CD14-positive monocyte (primary cell): ENCODE measurements around the gene MYO6. TPM values are rescaled to one million over a fixed set of nuclear protein-coding genes. Genes with fewer than 3 reads are reported as not detected.

Experiments used
- DNase-seq, 3 donors: peaks; one replicate each; pipeline ENCODE4 v3.0.0-alpha.2; 2011 to 2022
- H2AFZ ChIP-seq: 2 replicates; pipeline ENCODE4 v1.6.0; 2012; ENCODE audit warnings: mild to moderate bottlenecking, low read depth, low read length, inconsistent platforms; ENCODE audit not compliant: insufficient read depth, poor library complexity, severe bottlenecking
- H3K27ac ChIP-seq, 2 donors: 1 replicate in 1 of 2; 2 replicates in 1 of 2; pipeline ENCODE4 v1.5.1; 2012 to 2013; ENCODE audit warnings: low read length in 2 of 2, control low read depth in 1 of 2, inconsistent platforms in 1 of 2, low read depth in 1 of 2, mild to moderate bottlenecking in 1 of 2
- H3K27me3 ChIP-seq, 2 donors: one replicate each; pipeline versions ENCODE4 v1.6.0 to v1.6.1; 2011 to 2013; ENCODE audit warnings: low read length in 2 of 2; ENCODE audit not compliant: control insufficient read depth in 2 of 2, insufficient read depth in 2 of 2
- H3K36me3 ChIP-seq, 2 donors: replicated peaks in 1 of 2; 1 replicate in 1 of 2; 2 replicates in 1 of 2; pipeline versions ENCODE4 v1.5.1 to v1.6.1; 2012 to 2013; ENCODE audit warnings: low read length in 2 of 2, control low read depth in 1 of 2, inconsistent platforms in 1 of 2, mild to moderate bottlenecking in 1 of 2; ENCODE audit not compliant: insufficient read depth in 2 of 2, control insufficient read depth in 1 of 2
- H3K4me1 ChIP-seq, 2 donors: 1 replicate in 1 of 2; 2 replicates in 1 of 2; pipeline versions ENCODE4 v1.5.1 to v1.6.1; 2012 to 2013; ENCODE audit warnings: low read length in 2 of 2, control low read depth in 1 of 2, inconsistent platforms in 1 of 2, mild to moderate bottlenecking in 1 of 2, moderate library complexity in 1 of 2; ENCODE audit not compliant: insufficient read depth in 2 of 2, control insufficient read depth in 1 of 2
- H3K4me2 ChIP-seq: replicated peaks from 2 replicates; pipeline ENCODE3; 2012; ENCODE audit warnings: low read length, moderate library complexity, mild to moderate bottlenecking; ENCODE audit not compliant: poor library complexity, severe bottlenecking; ENCODE audit errors: extremely low read depth
- H3K4me3 ChIP-seq, 3 experiments: fragments of 200-600 bp in 1 of 3; sonication (generic) in 1 of 3; replicated peaks in 1 of 3; 1 replicate in 2 of 3; 2 replicates in 1 of 3; pipeline ENCODE4 v1.5.1; 2011 to 2013; ENCODE audit warnings: low read length in 3 of 3, mild to moderate bottlenecking in 3 of 3, control low read depth in 2 of 3, low read depth in 2 of 3, inconsistent platforms in 1 of 3, moderate library complexity in 1 of 3
- H3K79me2 ChIP-seq: 2 replicates; pipeline ENCODE4 v1.6.0; 2012; ENCODE audit warnings: mild to moderate bottlenecking, control low read depth, inconsistent platforms, low read length, moderate library complexity; ENCODE audit not compliant: insufficient read depth
- H3K9ac ChIP-seq: 2 replicates; pipeline ENCODE4 v1.6.0; 2017; ENCODE audit warnings: low read length, mild to moderate bottlenecking; ENCODE audit not compliant: insufficient read depth, poor library complexity, severe bottlenecking
- H3K9me3 ChIP-seq, 2 donors: replicated peaks in 1 of 2; 1 replicate in 1 of 2; 2 replicates in 1 of 2; pipeline versions ENCODE4 v1.5.1 to v1.6.1; 2012 to 2013; ENCODE audit warnings: low read length in 2 of 2, control low read depth in 1 of 2; ENCODE audit not compliant: control insufficient read depth in 1 of 2, insufficient read depth in 1 of 2
- H4K20me1 ChIP-seq: 2 replicates; pipeline ENCODE4 v1.6.0; 2012; ENCODE audit warnings: mild to moderate bottlenecking, low read length, control low read depth, moderate library complexity; ENCODE audit not compliant: insufficient read depth
- H3K27ac Mint-ChIP-seq, 7 donors: one replicate each; pipeline ENCODE4 v1.8.0; 2020; ENCODE audit warnings: mild to moderate bottlenecking in 7 of 7, mixed read lengths in 7 of 7, moderate library complexity in 6 of 7, inconsistent platforms in 2 of 7
- H3K27me3 Mint-ChIP-seq, 3 donors: one replicate each; pipeline ENCODE4 v1.8.0; 2021 to 2022; ENCODE audit warnings: low read depth in 3 of 3, mild to moderate bottlenecking in 3 of 3, mixed read lengths in 3 of 3, moderate library complexity in 3 of 3, inconsistent platforms in 1 of 3
- H3K36me3 Mint-ChIP-seq, 2 donors: one replicate each; pipeline ENCODE4 v1.8.0; 2020; ENCODE audit warnings: mixed read lengths in 2 of 2, inconsistent platforms in 1 of 2, mild to moderate bottlenecking in 1 of 2
- H3K4me1 Mint-ChIP-seq: one replicate; pipeline ENCODE4 v1.8.0; 2020; ENCODE audit warnings: mild to moderate bottlenecking, mixed read lengths
- H3K4me3 Mint-ChIP-seq, 2 donors: one replicate each; pipeline ENCODE4 v1.8.0; 2020; ENCODE audit warnings: mild to moderate bottlenecking in 2 of 2, mixed read lengths in 2 of 2, moderate library complexity in 1 of 2
- H3K9me3 Mint-ChIP-seq, 7 donors: one replicate each; pipeline ENCODE4 v1.8.0; 2020 to 2022; ENCODE audit warnings: mixed read lengths in 7 of 7, mild to moderate bottlenecking in 6 of 7, moderate library complexity in 6 of 7, inconsistent platforms in 2 of 7
- WGBS: methylation state at CpG from one replicate; pipeline ENCODE4 v1.1.5; 2013; ENCODE audit warnings: missing lambda C conversion rate; ENCODE audit not compliant: insufficient coverage; 5-methylcytosine and 5-hydroxymethylcytosine counted together
- intact Hi-C, 2 donors: fragments of 100-400 bp; cut with micrococcal nuclease; formaldehyde crosslinking; loops; one replicate each; pipeline versions ENCODE4 v1.15.0 to v1.15.1; 2023
- polyA plus RNA-seq, 3 donors: library from polyadenylated mRNA; depleted of rRNA in 1 of 3; unstranded in 2 of 3; stranded (reverse) in 1 of 3; fragments of 300-500 nt in 2 of 3; fragments of >200 nt in 1 of 3; fragmentation: Illumina TruSeq in 2 of 3; gene quantifications; 1 replicate in 2 of 3; 2 replicates in 1 of 3; pipeline ENCODE4 v1.2.3, GENCODE V29; 2012 to 2021
- TF ChIP-seq, protein P1 (sequence below): fragments of 200-600 bp; IDR thresholded peaks from one replicate; pipeline ENCODE4 v1.8.0; 2022; ENCODE audit warnings: antibody characterized with exemption, mild to moderate bottlenecking

The MYO6 gene
- polyA plus RNA-seq, 3 donors = not detected

DNA sequence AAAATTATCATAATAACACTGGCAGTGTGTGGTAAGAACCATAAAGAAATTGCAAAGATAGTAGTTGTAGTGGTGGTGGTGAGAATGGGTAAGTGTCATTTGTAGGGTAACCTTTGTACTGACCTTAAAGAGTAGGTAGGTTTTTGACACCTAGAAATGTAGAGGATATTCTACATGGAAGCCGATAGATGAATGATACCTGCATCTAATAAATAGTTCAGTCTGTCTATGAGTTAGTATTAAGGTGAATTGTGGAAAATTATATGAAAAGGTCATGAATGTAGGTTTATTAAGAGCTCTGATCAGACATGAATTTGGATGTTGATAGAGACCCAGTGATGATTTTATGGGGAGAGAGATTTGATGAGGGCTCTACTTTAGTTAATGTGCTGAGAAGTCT lies 78.1 kb downstream of the MYO6 start:
- TF ChIP-seq, protein P1, sequence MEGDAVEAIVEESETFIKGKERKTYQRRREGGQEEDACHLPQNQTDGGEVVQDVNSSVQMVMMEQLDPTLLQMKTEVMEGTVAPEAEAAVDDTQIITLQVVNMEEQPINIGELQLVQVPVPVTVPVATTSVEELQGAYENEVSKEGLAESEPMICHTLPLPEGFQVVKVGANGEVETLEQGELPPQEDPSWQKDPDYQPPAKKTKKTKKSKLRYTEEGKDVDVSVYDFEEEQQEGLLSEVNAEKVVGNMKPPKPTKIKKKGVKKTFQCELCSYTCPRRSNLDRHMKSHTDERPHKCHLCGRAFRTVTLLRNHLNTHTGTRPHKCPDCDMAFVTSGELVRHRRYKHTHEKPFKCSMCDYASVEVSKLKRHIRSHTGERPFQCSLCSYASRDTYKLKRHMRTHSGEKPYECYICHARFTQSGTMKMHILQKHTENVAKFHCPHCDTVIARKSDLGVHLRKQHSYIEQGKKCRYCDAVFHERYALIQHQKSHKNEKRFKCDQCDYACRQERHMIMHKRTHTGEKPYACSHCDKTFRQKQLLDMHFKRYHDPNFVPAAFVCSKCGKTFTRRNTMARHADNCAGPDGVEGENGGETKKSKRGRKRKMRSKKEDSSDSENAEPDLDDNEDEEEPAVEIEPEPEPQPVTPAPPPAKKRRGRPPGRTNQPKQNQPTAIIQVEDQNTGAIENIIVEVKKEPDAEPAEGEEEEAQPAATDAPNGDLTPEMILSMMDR = no peak
- Histone ChIP-seq H3K4me3 (no peak overlapping the region), H3K27ac (no peak overlapping the region), H3K79me2 (no peaks in the 10 kb centered on the region), H3K4me2 (no peak overlapping the region), H3K27me3 (no peaks in the 10 kb centered on the region), H3K4me1 (no peaks in the 10 kb centered on the region), H3K9ac (no peak overlapping the region), H4K20me1 (no peaks in the 10 kb centered on the region), H3K9me3 (no peaks in the 10 kb centered on the region), H2AFZ (no peak overlapping the region), H3K36me3 (no peaks in the 10 kb centered on the region)
- H3K27ac Mint-ChIP-seq = no peak overlapping the region
- intact Hi-C loops = no loop called here
- DNase-seq = no peak
- peaks cover 0 to 2% (median 0%) of the 10 kb centered on the region in 7 donors for H3K9me3 Mint-ChIP-seq
- peaks cover 0 to 2% (median 0%) of the 10 kb centered on the region in 3 donors for H3K27me3 Mint-ChIP-seq
- no CpG with 5 or more reads among the region's 1 CpG for WGBS
- H3K4me1 Mint-ChIP-seq = no peaks in the 10 kb centered on the region
- no peaks in the 10 kb centered on the region for H3K36me3 Mint-ChIP-seq
- H3K4me3 Mint-ChIP-seq = no peak overlapping the region

DNA sequence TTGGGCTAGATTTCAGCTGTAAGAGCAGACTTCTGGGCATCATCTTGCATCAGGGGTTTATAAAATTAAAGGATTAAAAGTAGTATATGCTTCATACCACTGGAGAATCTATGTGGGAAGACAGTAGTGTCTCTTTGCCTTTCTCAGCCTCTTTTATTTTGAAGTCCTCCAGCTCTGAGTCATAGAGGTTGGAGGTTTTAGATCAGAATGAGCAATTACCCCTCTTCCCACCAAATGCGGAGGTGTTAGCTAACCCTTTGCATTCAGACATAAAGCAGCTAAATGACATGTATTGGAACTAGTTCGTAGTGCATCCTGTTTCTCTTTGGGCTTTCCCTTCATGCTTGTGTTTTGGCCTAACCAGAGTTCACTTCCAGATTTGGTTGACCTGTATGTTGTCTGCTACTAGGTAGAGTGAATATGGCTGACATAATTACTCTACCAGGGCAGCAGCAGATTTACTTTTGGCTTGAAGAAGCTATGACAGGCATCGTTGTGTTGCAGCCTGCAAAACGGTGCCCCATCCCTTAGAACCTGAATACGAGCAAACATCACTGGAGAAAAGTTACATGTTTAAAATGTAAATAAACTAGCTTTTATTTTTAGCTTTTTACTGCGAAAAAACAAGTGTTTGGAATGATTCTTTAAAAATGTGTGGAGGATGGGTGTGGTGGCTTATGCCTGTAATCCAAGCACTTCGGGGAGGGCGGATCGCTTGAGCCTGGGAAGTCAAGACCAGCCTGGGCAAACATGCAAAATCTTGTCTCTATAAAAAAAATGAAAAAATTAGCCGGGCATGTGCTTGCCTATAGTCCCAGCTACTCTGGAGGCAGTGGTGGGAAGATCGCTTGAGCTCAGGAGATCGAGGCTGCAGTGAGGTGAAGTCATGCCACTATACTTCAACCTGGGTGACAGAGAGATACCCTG lies 82.2 kb downstream of the MYO6 start:
- no peaks in the 10 kb centered on the region for H3K79me2 ChIP-seq
- no peak overlapping the region for H3K4me2 ChIP-seq
- H3K27me3 ChIP-seq = no peaks in the 10 kb centered on the region
- TF ChIP-seq, protein P1 = no peak
- WGBS = 97% methylated on average over 7 of the region's 12 CpGs
- no peak overlapping the region for H3K4me3 ChIP-seq
- no peaks in the 10 kb centered on the region for H3K9me3 ChIP-seq
- H3K4me1 Mint-ChIP-seq = no peaks in the 10 kb centered on the region
- H3K4me3 Mint-ChIP-seq = no peak overlapping the region
- no peak overlapping the region for H2AFZ ChIP-seq
- no peaks in the 10 kb centered on the region for H3K4me1 ChIP-seq
- peaks cover 0 to 2% (median 2%) of the 10 kb centered on the region in 3 donors for H3K27me3 Mint-ChIP-seq
- H3K9me3 Mint-ChIP-seq = peaks cover 0 to 3% (median 0%) of the 10 kb centered on the region in 7 donors
- intact Hi-C loops = no loop called here
- no peak overlapping the region for H3K9ac ChIP-seq
- no peaks in the 10 kb centered on the region for H3K36me3 Mint-ChIP-seq
- DNase-seq = no peak
- H3K27ac ChIP-seq = no peak overlapping the region
- no peak overlapping the region for H3K27ac Mint-ChIP-seq
- no peaks in the 10 kb centered on the region for H3K36me3 ChIP-seq
- no peaks in the 10 kb centered on the region for H4K20me1 ChIP-seq
